ENCODE measurements around the gene HOXB6. TPM values are rescaled to one million over a fixed set of nuclear protein-coding genes. Genes with fewer than 3 reads are reported as not detected.

Gene HOXB6
- 0.83 TPM for total RNA-seq

DNA sequence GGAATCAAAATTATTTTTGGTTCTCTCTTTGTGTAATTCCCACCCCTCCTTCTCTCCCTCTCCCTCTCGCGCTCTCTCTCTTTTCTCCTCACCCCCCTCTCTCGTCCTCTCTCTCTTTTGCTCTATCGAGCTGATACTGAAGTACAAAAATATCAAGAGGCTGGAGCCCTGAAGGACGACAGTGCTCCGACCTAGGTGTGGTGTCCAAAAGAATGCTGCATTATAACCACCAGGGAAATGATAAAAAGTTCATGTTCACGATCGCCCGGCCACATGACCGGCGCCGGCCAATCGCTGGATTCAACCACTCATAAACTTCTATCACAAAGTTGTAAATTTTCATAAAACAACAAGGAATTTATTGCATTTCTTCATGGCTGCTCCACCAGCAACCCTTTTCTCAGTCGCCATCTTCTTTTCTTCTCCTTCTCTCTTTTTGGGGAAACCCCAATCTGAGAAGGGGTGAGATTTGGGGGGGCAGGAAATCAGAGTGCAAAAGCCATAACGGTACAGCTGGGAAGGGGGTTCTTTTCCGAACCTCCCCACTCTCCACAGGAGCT, at the start of gene HOXB6:
Gene HOXB6 (minus strand): TSS at position 217 of the 560 bp plus-strand sequence. CDS start 6,836 bp downstream, outside the sequence.
- no peak for DNase-seq (ENCODE audit: low spot score)
- ATAC-seq = no peak

DNA sequence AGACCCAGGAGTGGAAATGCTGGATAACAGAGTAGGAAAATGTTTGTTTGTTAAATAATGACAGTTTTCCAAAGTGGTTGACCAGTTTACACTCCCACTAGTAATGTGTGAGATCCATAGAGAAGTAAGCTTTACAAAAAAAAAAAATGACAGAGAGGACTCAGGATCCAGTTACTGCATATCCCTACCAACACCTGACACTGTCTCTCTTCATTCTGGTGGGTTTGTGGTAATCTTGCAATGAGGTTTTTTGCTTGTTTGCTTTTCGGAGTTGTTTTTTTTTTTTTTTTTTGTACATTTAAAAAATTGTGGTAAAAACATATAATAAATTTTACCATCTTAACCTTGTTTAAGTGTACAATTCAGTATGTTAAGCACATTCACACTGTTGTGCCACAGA, 45.0 kb upstream of the HOXB6 start:
- DNase-seq (ENCODE audit: low spot score) (no peak), ATAC-seq (no peak)

DNA sequence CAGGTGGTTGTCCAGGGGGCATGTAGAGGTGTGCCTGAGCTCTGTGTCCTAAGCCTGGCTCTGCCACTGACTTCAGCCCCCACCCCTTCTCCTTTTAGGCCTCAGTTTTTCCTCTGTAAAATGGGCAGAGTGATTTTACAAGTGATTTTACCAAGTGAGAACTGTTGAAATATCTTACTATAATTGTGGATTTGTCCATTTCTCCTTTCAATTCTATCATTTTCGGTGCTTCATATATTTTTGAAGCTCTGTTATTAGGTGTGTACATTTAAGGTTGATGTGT, 43.1 kb upstream of the HOXB6 start:
- ATAC-seq = no peak
- DNase-seq (ENCODE audit: low spot score) = no peak

DNA sequence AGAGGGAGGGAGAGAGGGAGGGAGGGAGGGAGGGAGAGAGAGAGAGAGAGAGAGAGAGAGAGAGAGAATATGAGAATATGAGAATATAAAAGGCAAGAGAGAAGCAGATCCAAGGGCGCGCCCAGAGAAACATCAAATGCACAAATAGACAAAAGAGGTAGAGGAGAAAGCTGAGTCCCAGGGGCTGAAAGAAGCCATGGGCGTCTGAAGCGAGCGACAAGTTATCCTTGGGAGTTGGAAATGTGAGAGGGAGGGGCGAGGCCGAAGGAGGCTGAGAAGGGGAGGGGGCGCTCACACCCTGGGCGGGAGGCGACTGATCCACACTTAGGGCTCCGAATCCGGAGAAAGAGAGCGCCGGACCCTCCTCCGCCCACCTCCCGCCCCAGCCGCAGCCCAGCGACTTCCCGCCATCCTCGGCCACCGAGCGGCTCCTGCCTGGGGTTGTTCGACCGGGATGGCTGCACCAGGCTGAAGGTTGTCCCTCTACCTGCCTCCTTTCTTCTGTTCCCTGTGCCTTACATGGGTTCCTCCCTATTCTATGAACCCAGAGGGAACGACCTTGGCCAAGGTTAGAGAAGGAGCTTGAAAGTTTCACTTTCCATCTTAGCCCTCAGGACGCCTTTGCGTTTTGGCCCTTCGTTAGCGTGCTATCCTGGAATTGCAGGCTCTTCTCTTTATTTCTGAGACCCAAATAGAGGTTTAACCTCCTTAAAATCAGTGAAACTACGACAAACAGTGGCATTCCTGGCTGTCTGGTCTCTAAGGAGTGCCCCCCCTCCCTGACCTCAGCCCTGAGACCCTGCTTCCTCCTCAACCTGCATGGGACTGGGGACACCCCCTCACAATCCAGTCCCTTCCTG, 42.5 kb upstream of the HOXB6 start:
- ATAC-seq (no peak), DNase-seq (ENCODE audit: low spot score) (no peak)

DNA sequence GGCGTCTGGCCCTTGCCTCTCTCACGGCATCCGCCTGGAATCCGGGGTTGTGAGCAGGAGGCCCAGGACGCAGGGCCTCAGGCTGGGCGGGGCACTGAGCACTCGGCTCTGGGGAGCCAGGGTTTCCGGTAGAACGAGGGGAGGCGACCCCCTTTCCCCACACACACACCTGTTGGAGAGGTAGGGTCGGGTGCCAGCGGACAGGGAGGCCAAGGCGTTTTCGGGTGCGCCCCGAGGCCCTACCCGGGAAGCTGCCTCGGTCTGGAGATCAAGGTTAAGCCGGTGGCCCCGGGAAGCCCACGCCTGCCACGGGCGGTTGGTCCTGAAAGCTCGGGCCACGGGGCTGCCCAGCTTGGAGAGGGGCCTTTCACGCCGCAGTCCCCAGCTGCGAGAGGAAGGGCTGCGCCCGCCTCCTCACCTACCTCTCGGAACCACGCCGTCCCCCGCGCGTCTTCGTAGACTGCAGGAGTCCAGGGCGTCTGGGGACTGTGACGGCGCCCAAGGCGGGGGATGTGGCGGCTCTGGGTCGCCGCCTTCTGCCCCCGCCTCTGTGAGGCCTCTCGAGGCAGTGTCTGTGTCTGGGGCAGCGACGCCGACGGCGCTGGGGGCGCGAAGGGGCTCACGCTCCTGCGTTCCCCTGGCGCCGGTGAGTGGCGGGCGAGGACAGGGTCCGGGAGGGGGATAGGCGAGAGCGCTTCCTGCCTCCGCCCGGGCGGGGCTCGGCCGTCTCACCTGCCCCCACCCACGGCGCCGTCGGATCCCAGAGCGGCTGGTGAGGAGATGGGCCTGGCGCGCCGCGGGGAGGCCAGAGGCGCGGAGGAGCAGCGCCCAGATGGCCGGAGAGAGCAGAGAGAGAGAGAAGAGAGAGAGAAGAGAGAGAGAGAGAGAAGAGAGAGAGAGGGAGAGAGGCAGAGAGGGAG, 41.7 kb upstream of the HOXB6 start:
- DNase-seq (ENCODE audit: low spot score) = no peak
- ATAC-seq = no peak

DNA sequence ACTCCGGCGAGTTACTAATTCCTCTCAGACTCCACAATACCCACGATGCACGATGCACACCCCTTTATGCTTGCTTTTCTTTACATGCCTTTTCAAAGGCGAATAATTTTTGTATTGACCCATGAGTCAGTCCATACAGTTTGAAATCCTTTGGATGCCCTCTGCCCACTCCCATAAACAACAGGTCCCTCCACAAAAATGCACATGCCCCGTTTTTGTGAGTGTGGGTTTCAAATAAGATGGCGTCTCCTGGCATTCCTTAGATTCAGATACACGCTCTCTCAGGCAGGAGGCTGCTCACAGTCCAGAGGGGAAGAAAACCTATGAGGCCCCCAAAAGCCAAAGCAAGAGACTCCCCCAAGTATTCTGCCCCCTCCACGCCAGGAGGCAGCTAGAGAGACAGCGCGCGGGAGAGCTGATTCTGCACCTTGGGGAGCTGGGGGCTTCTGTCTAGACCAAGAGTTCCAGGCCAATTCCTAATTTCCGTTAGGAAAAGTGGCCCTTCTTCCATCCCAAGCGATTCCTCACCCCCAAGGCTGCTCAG, 40.9 kb upstream of the HOXB6 start:
- DNase-seq (ENCODE audit: low spot score) = no peak
- ATAC-seq = no peak

DNA sequence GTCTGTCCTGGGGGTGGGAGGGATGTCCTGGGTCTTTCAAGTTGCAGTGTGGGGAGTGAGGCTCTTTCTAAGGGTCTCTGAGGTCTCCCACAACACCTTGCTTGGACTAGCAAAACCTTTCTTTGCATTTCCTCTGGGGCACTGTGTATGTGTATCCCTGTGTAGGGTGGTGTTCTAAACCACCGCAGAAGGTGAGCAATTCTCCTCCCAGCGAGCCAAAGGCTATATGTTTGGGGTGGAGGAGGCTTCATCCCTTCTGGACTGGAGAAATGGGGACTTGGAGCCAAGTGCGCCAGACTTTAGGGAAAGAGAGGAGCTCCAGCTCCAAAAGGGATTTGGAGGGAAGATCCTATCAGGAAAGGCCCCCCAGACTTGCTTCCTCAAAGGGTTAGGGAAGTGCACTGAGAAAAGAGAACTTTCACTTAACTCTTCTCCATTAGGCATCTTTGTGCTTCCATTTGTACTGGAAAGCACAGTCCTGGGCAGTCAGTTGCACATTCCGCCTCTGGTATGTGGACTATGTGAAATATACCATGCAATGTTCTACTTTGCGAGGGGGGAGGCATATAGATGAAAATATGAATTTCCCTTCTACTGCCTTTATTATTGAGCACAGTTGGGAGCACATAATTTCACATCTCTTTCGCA, 40.2 kb upstream of the HOXB6 start:
- DNase-seq (ENCODE audit: low spot score) (no peak), ATAC-seq (no peak)

DNA sequence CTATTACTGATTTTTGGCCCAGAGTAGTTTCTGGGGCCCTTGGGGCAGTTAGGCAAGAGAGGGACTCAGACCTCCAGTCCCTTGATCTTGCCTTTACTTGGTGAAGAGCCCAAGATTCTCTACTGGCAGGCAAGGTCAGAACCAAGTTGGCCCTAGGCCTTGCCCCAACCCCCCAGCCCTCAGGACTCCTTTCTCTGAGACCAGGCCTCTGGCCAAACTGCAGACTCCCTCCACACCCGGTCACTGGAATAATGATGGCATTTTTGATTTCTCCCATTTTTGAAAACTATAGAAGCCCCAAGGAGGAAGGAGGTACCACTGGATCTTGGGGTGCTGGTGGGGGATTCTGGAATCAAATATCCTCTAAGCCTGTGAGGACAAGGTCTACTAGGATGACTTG, 39.4 kb upstream of the HOXB6 start:
- ATAC-seq = no peak
- no peak for DNase-seq (ENCODE audit: low spot score)

DNA sequence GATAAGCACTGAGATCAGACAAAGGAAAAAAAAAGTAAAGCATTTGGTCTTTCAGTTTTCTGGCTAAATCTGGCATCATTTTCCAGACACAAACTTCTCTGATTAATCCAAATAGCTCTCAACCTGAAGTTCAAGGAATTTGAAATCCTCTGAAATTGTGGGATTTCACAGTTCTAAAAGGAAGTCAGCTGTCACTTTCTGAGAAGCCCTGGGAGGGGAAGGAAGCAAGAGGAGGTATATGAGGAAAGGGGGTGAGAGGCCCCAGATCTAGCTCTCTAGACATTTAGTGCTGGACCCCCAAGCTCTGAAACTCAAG, 38.9 kb upstream of the HOXB6 start:
- DNase-seq (ENCODE audit: low spot score) (no peak), ATAC-seq (no peak)

DNA sequence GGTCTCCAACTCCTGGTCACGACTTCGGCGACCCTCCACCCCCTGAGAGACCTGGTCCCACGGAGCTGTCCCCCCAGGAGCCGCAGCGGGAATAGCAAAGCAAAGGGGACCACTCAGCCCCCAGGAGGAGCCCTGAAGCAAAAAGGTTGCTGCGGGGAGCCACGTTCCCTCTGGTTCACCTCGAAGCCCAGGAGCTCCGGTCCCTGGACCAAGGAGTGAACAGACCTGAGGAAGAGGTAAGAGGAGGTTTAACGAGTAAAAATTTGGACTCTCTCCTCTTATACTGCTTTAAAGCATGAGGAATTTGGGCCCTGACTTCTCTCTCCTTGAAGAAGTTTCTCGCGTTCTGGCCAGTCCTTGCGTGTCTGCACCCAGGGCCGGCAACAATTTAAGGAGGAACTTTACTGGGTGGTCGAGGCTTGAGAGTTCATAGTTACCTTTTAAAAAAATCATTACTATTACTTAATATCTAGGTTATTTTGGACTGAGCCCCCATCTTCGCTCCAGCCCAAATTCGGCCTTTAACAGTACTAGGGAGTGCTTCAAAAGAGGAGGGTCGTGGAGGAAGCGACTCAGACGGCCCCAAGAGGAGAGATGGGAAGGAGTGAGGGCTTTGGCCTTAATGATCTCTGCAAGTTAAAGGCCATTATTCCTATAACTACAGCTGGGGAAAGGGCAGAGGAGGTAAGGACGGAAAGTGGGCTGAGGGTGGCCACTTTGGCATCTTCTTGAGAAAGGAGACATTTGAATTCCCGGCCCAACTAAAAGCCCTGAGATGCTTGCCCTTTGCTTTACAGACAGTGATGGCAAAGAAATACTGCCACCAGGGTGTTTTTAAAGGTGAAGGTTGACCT, 38.3 kb upstream of the HOXB6 start:
- no peak for ATAC-seq
- DNase-seq (ENCODE audit: low spot score) = no peak

DNA sequence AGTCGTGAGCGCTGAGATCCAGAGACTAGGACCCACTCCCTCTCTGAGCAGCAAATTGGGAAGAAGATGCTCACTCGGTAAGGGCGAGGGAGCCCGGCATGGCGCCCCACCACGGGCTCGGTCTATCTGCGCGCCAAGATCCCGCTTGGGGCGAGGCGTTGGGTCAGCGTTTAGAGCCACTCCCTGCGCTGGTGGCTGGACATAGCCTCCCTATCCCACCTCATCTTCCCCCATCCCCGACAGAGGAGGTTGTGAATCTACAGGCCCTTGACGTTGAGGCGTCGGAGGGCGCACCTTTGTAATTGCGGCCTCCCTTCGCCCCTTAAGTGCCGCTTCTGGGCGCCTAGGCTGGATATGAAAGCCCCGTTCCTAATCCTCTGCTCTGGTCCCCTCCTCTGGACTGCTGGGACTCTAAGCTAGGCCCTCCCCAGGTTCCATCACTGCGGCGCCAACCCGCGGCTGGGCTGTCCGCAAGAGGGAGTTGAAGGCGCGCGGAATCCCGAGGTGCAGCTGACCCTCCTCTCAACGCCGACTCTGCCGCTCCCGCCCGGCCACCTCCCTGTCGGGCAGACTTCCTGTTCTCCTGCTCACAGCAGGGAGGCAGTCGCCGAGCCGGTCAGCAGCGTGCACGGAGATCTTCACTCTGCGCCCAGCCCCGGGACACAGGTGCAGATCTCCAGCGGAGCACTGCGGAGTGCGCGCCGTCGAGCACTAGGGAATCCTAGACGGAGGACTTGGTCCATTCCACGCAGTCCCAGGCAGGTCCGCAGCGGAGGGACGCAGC, 37.5 kb upstream of the HOXB6 start:
- DNase-seq (ENCODE audit: low spot score) (no peak), ATAC-seq (no peak)

DNA sequence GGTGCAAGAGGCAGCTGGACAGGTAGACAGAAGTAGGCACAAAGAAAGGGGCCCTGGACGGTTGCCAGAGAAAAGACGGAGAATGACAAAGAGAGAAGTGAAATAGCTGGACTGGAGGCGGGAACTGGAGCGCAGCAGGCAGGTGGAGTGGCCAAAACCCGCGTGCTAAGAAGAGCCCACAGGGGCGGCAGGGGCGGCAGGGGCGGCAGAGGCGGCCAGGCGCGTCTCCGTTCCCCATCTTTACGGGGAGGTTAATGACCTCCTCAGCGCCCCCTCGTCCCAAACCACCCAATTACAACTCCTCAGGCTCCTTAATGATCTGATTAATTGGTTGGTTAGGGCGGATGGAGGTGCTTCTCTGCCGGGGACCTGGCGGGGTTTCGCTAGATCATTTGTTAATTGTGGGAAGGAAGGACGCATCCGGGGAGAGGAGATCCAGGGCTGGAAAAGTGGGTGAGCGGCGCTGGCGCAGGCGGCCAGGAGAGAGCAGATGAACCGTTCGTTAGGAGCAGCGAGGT, 36.8 kb upstream of the HOXB6 start:
- DNase-seq (ENCODE audit: low spot score) = no peak
- ATAC-seq = no peak

DNA sequence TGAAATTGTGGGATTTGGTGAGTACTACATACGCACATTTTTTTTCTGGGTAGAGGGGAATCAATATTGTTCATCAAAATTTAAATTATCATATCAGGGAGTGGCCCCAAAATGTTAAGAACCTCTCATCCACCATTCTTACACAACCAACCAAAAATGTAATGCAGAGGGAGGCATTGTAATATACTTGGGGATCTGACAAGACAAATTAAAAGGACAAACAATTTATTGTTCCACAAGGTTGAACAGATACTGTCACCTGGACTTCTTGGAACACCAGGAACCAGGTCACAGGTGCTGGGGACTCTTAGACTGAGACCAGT, 36.0 kb upstream of the HOXB6 start:
- DNase-seq (ENCODE audit: low spot score) (no peak), ATAC-seq (no peak)

DNA sequence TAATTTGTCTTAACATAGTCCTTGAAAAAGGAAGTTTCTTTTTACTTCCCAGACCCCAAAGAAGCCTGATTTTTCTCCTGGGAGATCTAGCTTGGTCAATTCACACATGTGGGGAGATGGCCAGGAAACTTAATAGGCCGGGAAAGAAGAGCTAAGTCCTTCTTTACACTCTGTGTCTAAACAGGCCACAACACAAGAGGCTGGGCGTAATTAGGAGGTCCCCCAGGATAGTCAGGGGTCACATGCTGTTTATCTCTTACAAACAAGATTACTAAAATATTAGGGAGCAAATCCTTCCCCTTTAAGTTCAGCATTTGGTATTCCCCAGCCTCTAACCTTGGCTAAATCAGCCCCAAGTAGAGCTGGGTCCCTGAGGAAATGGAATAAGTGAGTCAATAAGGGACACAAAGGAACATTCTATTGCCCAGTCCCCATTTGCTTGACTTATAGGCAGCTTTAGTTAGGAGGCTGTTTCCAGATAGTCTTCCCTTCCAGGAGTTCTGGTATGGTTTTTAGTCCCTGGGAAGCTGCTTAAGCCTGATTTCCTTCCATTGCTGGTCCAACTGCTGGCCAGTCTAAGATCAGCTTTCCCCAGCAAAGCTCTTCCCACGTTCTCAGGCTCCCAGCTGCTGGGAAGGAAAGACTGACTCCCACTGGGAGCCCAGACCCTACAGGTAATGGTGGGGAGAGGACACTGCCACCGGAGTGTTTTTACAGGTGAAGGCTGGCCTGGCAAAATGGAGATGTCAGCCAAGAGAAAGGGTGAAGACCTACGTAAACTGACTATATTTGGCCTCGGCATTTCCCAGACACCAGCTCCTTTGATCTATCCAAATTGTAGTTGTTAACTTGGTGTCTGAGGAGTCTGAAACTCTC, 35.4 kb upstream of the HOXB6 start:
- DNase-seq (ENCODE audit: low spot score) (no peak), ATAC-seq (no peak)

DNA sequence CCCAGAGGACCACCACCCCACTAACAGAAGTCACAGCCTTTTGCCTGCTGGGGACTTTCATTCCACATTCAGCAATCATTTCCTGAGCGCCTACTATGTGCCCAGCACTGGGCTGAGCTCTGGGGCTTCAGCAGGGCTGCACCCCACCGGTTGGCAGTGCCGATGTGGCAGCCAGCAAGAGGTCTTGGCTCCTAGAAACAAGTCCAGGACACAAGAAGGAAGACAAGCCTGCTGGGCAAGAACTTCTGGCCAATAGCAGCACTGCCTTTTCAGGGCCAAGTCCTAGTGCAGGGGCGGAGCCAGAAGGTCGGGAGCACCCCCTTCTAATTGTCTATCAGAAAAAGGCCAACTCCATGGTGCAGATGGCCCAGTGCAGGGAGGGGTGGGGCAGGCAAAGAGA, 34.4 kb upstream of the HOXB6 start:
- no peak for ATAC-seq
- DNase-seq (ENCODE audit: low spot score) = no peak

DNA sequence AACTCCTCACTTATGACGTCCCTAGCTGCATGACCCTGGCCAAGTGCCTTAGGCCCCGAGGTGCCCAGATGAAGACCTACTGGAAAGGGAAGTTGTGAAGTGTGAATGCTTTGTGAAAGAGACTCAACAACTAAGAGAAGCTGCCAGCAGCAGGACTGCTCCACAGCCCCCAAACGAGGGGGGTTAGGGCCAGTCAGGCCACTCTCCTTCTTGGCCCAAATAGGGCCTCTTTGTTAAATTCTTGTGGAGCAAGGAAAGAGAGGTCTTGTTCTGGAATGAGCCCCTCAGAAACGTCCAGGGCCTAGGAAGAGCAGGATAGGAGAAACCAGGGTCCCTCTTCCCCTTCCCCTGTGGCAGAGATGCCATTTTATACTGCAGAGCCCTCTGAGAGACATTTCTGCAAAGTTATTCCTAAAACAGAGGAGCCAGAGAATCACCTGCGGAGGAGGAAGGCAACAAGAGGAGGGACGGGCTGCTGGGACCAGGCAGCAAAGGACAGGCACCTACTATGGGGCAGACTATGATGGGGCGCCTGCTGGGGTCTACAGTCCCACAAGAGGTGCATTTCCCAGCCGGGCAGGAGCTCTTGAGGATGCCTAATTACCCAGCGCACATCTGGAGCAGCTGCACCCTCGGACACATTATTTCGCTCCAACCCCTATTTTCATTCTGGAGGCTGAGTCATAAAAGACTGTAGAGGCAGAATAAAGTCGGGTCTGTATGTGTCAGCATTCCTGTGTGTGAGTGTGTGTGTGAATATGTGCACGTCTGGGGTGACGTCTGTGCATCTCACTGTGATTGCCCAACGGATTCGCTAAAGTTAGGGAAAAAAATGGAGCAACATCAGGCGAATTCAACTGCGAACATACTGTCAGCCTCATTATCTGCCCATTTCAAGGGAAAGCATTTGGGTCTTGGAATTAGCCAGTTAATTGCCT, 32.8 kb upstream of the HOXB6 start:
- ATAC-seq = no peak
- DNase-seq (ENCODE audit: low spot score) = no peak

Measured in left lobe of liver (tissue), 2 donors.